BLaER1 treated with 17β-estradiol and CSF1 and Interleukin-3, amounts not matched to agents 10 nM and 100 nM (cell line): ENCODE measurements around the gene CHL1.

Experiments
- H3K27ac ChIP-seq, 11 experiments: shearing (Covaris generic); formaldehyde crosslinking; 2 replicates each; pipeline ENCODE4 v1.8.1; 2022
- H3K27me3 ChIP-seq, 11 experiments: shearing (Covaris generic); formaldehyde crosslinking; 2 replicates each; pipeline ENCODE4 v1.8.1; 2022
- H3K36me3 ChIP-seq, 11 experiments: shearing (Covaris generic); formaldehyde crosslinking; 2 replicates each; pipeline ENCODE4 v1.8.1; 2022
- H3K4me1 ChIP-seq, 10 experiments: shearing (Covaris generic); formaldehyde crosslinking; 2 replicates each; pipeline ENCODE4 v1.8.1; 2022
- H3K4me2 ChIP-seq, 11 experiments: shearing (Covaris generic); formaldehyde crosslinking; 2 replicates each; pipeline ENCODE4 v1.8.1; 2022
- H3K4me3 ChIP-seq, 10 experiments: shearing (Covaris generic); formaldehyde crosslinking; 2 replicates each; pipeline ENCODE4 v1.8.1; 2022
- H3K9ac ChIP-seq, 11 experiments: shearing (Covaris generic); formaldehyde crosslinking; 2 replicates each; pipeline ENCODE4 v1.8.1; 2022
- H3K9me3 ChIP-seq, 11 experiments: shearing (Covaris generic); formaldehyde crosslinking; replicated peaks in 1 of 11; 2 replicates each; pipeline ENCODE4 v1.8.1; 2022
- H4K20me1 ChIP-seq, 11 experiments: shearing (Covaris generic); formaldehyde crosslinking; 2 replicates each; pipeline ENCODE4 v1.8.1; 2022
- Cebpa-rat ChIP-seq, 11 experiments: shearing (Covaris generic); IDR thresholded peaks; 2 replicates each; pipeline ENCODE4 v1.8.1; 2022

CHL1 gene

GRCh38 chr3:192215-192929, 4.2 kb upstream of the CHL1 start:
- TF ChIP-seq Cebpa-rat (IDR thresholded peaks at IDR 0.05), result no peak

DNA sequence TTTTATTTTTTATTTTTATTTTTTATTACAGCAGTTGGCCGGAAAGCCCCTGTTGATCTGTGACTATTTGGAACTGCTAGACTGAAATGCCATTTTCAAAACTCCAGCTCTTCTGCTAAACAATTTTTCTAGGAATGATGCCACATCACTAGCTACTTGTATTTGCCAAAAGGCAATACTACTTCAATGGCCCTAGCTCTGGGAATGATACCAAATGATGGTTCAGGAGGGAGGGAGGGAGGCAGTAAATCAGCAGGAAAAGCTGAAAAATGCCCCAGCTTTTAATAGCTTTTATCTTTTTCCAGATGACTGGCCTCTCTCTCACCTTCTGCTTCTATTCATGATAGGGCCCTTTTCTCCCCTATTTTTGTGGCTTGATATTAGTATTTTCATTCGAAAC, 2.6 kb upstream of the CHL1 start:
- Histone ChIP-seq H3K36me3 (no peaks in the 10 kb centered on the region), H3K4me3 (no peak overlapping the region), H3K27ac (no peak overlapping the region), H4K20me1 (peaks cover 0 to 4% (median 0%) of the 10 kb centered on the region in 11 experiments; a peak in 1 of 22 replicates), H3K27me3 (peaks cover 46 to 54% (median 51%) of the 10 kb centered on the region in 11 experiments), H3K4me2 (no peak overlapping the region), H3K9ac (no peak overlapping the region), H3K9me3 (peaks cover 0 to 26% (median 18%) of the 10 kb centered on the region in 11 experiments; a peak in 18 of 22 replicates), H3K4me1 (peaks cover 0 to 12% (median 10%) of the 10 kb centered on the region in 10 experiments; a peak in 13 of 20 replicates)
- TF ChIP-seq Cebpa-rat (IDR thresholded peaks at IDR 0.05), result no peak

More at GRCh38 chr3:192215-192929, 4.2 kb upstream of the CHL1 start:
- H3K27me3 ChIP-seq, result peaks cover 30 to 38% (median 35%) of the 10 kb centered on the region in 11 experiments
- H3K4me1 ChIP-seq, result peaks cover 0 to 11% (median 9%) of the 10 kb centered on the region in 10 experiments; a peak in 13 of 20 replicates
- H3K4me2 ChIP-seq, result no peak overlapping the region
- H3K36me3 ChIP-seq, result no peaks in the 10 kb centered on the region
- H3K27ac ChIP-seq, result no peak overlapping the region
- H3K4me3 ChIP-seq, result no peak overlapping the region
- H3K9me3 ChIP-seq, result peaks cover 0 to 15% (median 7%) of the 10 kb centered on the region in 11 experiments; a peak in 17 of 22 replicates
- H4K20me1 ChIP-seq, result 0 out of 22 replicates have a peak, but pooled peaks cover 0 to 4% (median 0%) of the 10 kb centered on the region in 11 experiments
- H3K9ac ChIP-seq, result no peak overlapping the region

GRCh38 chr3:194421-194820, 2.1 kb upstream of the CHL1 start:
- no peak for TF ChIP-seq Cebpa-rat (IDR thresholded peaks at IDR 0.05)
- peaks cover 0 to 4% (median 0%) of the 10 kb centered on the region in 11 experiments; a peak in 1 of 22 replicates for H4K20me1 ChIP-seq
- H3K4me2 ChIP-seq, result no peak overlapping the region
- peaks cover 0 to 26% (median 18%) of the 10 kb centered on the region in 11 experiments; a peak in 18 of 22 replicates for H3K9me3 ChIP-seq
- no peaks in the 10 kb centered on the region for H3K36me3 ChIP-seq
- H3K4me3 ChIP-seq, result no peak overlapping the region
- no peak overlapping the region for H3K9ac ChIP-seq
- H3K27me3 ChIP-seq, result peaks cover 46 to 58% (median 55%) of the 10 kb centered on the region in 11 experiments
- H3K27ac ChIP-seq, result no peak overlapping the region
- H3K4me1 ChIP-seq, result peaks cover 0 to 12% (median 10%) of the 10 kb centered on the region in 10 experiments; a peak in 13 of 20 replicates

- H3K4me3 ChIP-seq, result no peak overlapping the region
- TF ChIP-seq Cebpa-rat (IDR thresholded peaks at IDR 0.05), result no peak
- H3K9me3 ChIP-seq, result peaks cover 0 to 26% (median 18%) of the 10 kb centered on the region in 11 experiments; a peak in 18 of 22 replicates
- peaks cover 0 to 12% (median 10%) of the 10 kb centered on the region in 10 experiments; a peak in 13 of 20 replicates for H3K4me1 ChIP-seq
- no peak overlapping the region for H3K4me2 ChIP-seq
- H3K27ac ChIP-seq, result no peak overlapping the region
- peaks cover 46 to 66% (median 61%) of the 10 kb centered on the region in 11 experiments for H3K27me3 ChIP-seq
- H3K9ac ChIP-seq, result no peak overlapping the region
- peaks cover 0 to 4% (median 0%) of the 10 kb centered on the region in 11 experiments; a peak in 1 of 22 replicates for H4K20me1 ChIP-seq
- H3K36me3 ChIP-seq, result no peaks in the 10 kb centered on the region
Measured at GRCh38 chr3:195666-196065, 897 bp upstream of the CHL1 start.

GRCh38 chr3:197149-197827, 725 bp downstream of the CHL1 start:
- H4K20me1 ChIP-seq, result peaks cover 0 to 4% (median 0%) of the 10 kb centered on the region in 11 experiments; a peak in 1 of 22 replicates
- TF ChIP-seq Cebpa-rat (IDR thresholded peaks at IDR 0.05), result no peak
- H3K9me3 ChIP-seq, result peaks cover 0 to 26% (median 18%) of the 10 kb centered on the region in 11 experiments; a peak in 18 of 22 replicates
- H3K9ac ChIP-seq, result peak overlapping the region in 7 of 11 experiments; percentile 11 to 46 (median 26); a peak in 7 of 22 replicates
- peaks cover 46 to 66% (median 61%) of the 10 kb centered on the region in 11 experiments for H3K27me3 ChIP-seq
- H3K4me1 ChIP-seq, result peaks cover 0 to 12% (median 10%) of the 10 kb centered on the region in 10 experiments; a peak in 13 of 20 replicates
- H3K4me2 ChIP-seq, result peak overlapping the region; percentile 75 to 94 (median 88)
- no peaks in the 10 kb centered on the region for H3K36me3 ChIP-seq
- peak overlapping the region; percentile 50 to 70 (median 59) for H3K4me3 ChIP-seq
- H3K27ac ChIP-seq, result no peak overlapping the region

DNA sequence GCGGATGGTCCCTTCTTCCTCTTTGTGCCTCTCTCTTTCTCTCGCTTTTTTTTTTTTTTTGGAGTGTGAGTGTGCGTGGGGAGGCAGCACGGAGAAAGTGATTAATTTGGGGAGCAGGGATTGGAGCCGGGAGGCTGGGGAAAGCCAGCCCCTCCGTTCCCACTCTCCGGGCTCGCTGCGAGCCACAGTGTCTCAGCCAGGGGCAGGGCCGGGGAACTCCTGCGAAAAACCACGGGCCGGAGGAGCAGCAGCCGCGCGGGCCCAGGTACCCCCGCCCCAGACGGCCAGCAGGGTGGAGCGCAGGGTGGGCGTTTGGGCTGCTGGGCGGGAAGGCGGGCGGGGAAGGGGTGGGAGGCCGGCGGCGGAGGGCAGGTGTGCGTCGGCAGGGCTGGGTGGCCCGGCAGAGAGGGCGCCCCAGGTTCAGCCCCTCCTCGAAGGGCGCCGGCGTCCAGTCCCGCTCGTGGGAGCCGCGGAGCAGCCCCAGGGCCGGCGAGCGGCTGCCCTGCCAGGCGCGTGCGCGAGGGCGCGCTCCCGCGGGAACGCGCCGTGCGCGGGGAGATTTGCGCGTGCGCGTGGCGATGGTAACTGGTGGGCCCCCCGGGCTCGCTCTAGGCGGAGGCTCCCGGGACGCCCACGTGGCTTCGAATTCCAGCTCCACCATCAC, 1.4 kb downstream of the CHL1 start:
- peaks cover 0 to 12% (median 10%) of the 10 kb centered on the region in 10 experiments; a peak in 13 of 20 replicates for H3K4me1 ChIP-seq
- H3K4me3 ChIP-seq, result peak overlapping the region; percentile 50 to 70 (median 59)
- H3K9me3 ChIP-seq, result peaks cover 0 to 26% (median 16%) of the 10 kb centered on the region in 11 experiments; a peak in 18 of 22 replicates
- H3K27me3 ChIP-seq, result peaks cover 46 to 66% (median 61%) of the 10 kb centered on the region in 11 experiments
- peaks cover 0 to 4% (median 0%) of the 10 kb centered on the region in 11 experiments; a peak in 1 of 22 replicates for H4K20me1 ChIP-seq
- peak overlapping the region; percentile 75 to 94 (median 88) for H3K4me2 ChIP-seq
- no peaks in the 10 kb centered on the region for H3K36me3 ChIP-seq
- no peak for TF ChIP-seq Cebpa-rat (IDR thresholded peaks at IDR 0.05)
- H3K9ac ChIP-seq, result no peak overlapping the region; a peak in 1 of 22 replicates
- H3K27ac ChIP-seq, result no peak overlapping the region

DNA sequence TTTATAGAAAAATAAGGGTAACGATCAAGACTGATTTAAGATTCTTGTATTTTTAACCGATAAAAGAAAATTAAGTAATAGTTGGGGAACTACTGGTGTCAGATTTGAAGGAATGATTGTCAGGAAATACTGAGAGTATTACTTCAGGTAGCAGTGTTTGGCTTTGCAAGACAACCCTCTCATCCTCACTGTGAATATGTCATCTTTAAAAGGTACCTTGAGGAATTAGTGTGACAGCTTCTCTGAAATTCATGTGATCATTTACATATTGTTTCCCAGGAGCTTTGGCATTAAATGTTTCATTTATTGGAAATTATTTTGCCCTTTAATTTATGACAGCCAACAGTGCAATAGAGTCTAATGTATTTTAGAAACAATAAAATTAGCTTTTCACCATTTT, 3.3 kb downstream of the CHL1 start:
- no peak overlapping the region; a peak in 1 of 20 replicates for H3K4me3 ChIP-seq
- H3K27me3 ChIP-seq, result peaks cover 41 to 54% (median 52%) of the 10 kb centered on the region in 11 experiments
- H3K9ac ChIP-seq, result no peak overlapping the region
- peaks cover 0 to 4% (median 0%) of the 10 kb centered on the region in 11 experiments; a peak in 1 of 22 replicates for H4K20me1 ChIP-seq
- peaks cover 0 to 12% (median 10%) of the 10 kb centered on the region in 10 experiments; a peak in 13 of 20 replicates for H3K4me1 ChIP-seq
- H3K9me3 ChIP-seq, result peaks cover 0 to 26% (median 16%) of the 10 kb centered on the region in 11 experiments; a peak in 18 of 22 replicates
- no peak for TF ChIP-seq Cebpa-rat (IDR thresholded peaks at IDR 0.05)
- H3K36me3 ChIP-seq, result no peaks in the 10 kb centered on the region
- H3K27ac ChIP-seq, result no peak overlapping the region
- no peak overlapping the region for H3K4me2 ChIP-seq

GRCh38 chr3:200758-201325, 4.3 kb downstream of the CHL1 start:
- Histone ChIP-seq H4K20me1 (peaks cover 0 to 4% (median 0%) of the 10 kb centered on the region in 11 experiments; a peak in 1 of 22 replicates), H3K9ac (no peak overlapping the region), H3K4me1 (peaks cover 0 to 12% (median 10%) of the 10 kb centered on the region in 10 experiments; a peak in 13 of 20 replicates), H3K27ac (no peak overlapping the region), H3K4me2 (no peak overlapping the region), H3K9me3 (peaks cover 0 to 26% (median 16%) of the 10 kb centered on the region in 11 experiments; a peak in 18 of 22 replicates), H3K36me3 (no peaks in the 10 kb centered on the region), H3K4me3 (no peak overlapping the region), H3K27me3 (peaks cover 31 to 44% (median 42%) of the 10 kb centered on the region in 11 experiments)
- TF ChIP-seq Cebpa-rat (IDR thresholded peaks at IDR 0.05), result peak in 2 of 11 experiments; percentile 34 to 53; a peak in 3 of 22 replicates
